Fibroblast of lung (primary cell): ENCODE data around the gene PLEKHH3. TPM values are rescaled to one million over a fixed set of nuclear protein-coding genes. Genes with fewer than 3 reads are reported as not detected.
"Not testable (repeated sequence)": the region's sequence is repeated elsewhere in the genome, so short reads cannot be mapped to it uniquely, and the experiment has no call there.

ENCODE experiments used
- DNase-seq, 2 donors: peaks; one replicate each; pipeline versions ENCODE4 v3.0.0 to v3.0.0-alpha.2; 2010; ENCODE audit warnings: low read depth in 2 of 2
- H2AFZ ChIP-seq: 2 replicates; pipeline ENCODE4 v1.5.1; 2012; ENCODE audit warnings: low read length, control low read depth, inconsistent platforms
- H3K27ac ChIP-seq: 2 replicates; pipeline ENCODE4 v1.5.1; 2011; ENCODE audit warnings: low read length, control low read depth; ENCODE audit not compliant: insufficient read depth
- H3K27me3 ChIP-seq: 2 replicates; pipeline ENCODE4 v1.5.1; 2011; ENCODE audit warnings: mild to moderate bottlenecking, low read length; ENCODE audit not compliant: control insufficient read depth, insufficient read depth
- H3K36me3 ChIP-seq: 2 replicates; pipeline ENCODE4 v1.5.1; 2011; ENCODE audit warnings: low read length; ENCODE audit not compliant: control insufficient read depth, insufficient read depth
- H3K4me1 ChIP-seq: 2 replicates; pipeline ENCODE4 v1.5.1; 2011; ENCODE audit warnings: low read length; ENCODE audit not compliant: control insufficient read depth, insufficient read depth; ENCODE audit errors: extremely low read depth
- H3K4me2 ChIP-seq: 2 replicates; pipeline ENCODE4 v1.5.1; 2011; ENCODE audit warnings: low read length, control low read depth; ENCODE audit not compliant: insufficient read depth; ENCODE audit errors: extremely low read depth
- H3K4me3 ChIP-seq, 4 experiments: fragments of 200-600 bp in 1 of 4; sonication (generic) in 1 of 4; replicated peaks in 1 of 4; 2 replicates each; pipeline ENCODE4 v1.5.1; 2011 to 2016; ENCODE audit warnings: low read length in 4 of 4, low read depth in 3 of 4, mild to moderate bottlenecking in 3 of 4, control low read depth in 2 of 4, inconsistent platforms in 1 of 4, mixed read lengths in 1 of 4; ENCODE audit not compliant: insufficient read depth in 1 of 4; ENCODE audit errors: control extremely low read depth in 1 of 4
- H3K79me2 ChIP-seq: 2 replicates; pipeline ENCODE4 v1.5.1; 2012; ENCODE audit warnings: mild to moderate bottlenecking, low read length, inconsistent platforms; ENCODE audit not compliant: control insufficient read depth, insufficient read depth
- H3K9ac ChIP-seq: 2 replicates; pipeline ENCODE4 v1.5.1; 2011; ENCODE audit warnings: mild to moderate bottlenecking, low read length, control low read depth; ENCODE audit not compliant: insufficient read depth
- H3K9me3 ChIP-seq: 2 replicates; pipeline ENCODE4 v1.5.1; 2012; ENCODE audit warnings: low read depth, low read length; ENCODE audit not compliant: control insufficient read depth, insufficient read depth
- H4K20me1 ChIP-seq: 2 replicates; pipeline ENCODE4 v1.5.1; 2011; ENCODE audit warnings: low read length; ENCODE audit not compliant: control insufficient read depth, insufficient read depth; ENCODE audit errors: extremely low read depth
- EZH2 ChIP-seq: IDR thresholded peaks from 2 replicates; pipeline ENCODE4 v1.5.1; 2012; ENCODE audit warnings: low read length, control low read depth, mild to moderate bottlenecking; ENCODE audit errors: missing control alignments
- polyA plus RNA-seq, 2 donors: library from polyadenylated mRNA; depleted of rRNA in 1 of 2; stranded (reverse) in 1 of 2; unstranded in 1 of 2; fragments of >200 nt; gene quantifications; 2 replicates each; pipeline ENCODE4 v1.2.1, GENCODE V29; 2011 to 2012; ENCODE audit warnings: missing spikeins in 1 of 2
- total RNA-seq: library from RNA; depleted of rRNA; stranded (reverse); fragments of >200 nt; gene quantifications from 2 replicates; pipeline ENCODE4 v1.2.1, GENCODE V29; 2014
- TF ChIP-seq, protein P1 (sequence below), 2 donors: IDR thresholded peaks in 1 of 2; conservative IDR thresholded peaks in 1 of 2; 1 replicate in 1 of 2; 2 replicates in 1 of 2; pipeline ENCODE4 v1.5.1; 2011 to 2012; ENCODE audit warnings: low read length in 2 of 2, control low read depth in 1 of 2, inconsistent platforms in 1 of 2, low read depth in 1 of 2, mild to moderate bottlenecking in 1 of 2

Gene PLEKHH3
- total and polyA plus RNA-seq, 2 donors (not counting 1 experiment from before 2014, with no cell fraction given), result 2.3 to 24.6 TPM

DNA sequence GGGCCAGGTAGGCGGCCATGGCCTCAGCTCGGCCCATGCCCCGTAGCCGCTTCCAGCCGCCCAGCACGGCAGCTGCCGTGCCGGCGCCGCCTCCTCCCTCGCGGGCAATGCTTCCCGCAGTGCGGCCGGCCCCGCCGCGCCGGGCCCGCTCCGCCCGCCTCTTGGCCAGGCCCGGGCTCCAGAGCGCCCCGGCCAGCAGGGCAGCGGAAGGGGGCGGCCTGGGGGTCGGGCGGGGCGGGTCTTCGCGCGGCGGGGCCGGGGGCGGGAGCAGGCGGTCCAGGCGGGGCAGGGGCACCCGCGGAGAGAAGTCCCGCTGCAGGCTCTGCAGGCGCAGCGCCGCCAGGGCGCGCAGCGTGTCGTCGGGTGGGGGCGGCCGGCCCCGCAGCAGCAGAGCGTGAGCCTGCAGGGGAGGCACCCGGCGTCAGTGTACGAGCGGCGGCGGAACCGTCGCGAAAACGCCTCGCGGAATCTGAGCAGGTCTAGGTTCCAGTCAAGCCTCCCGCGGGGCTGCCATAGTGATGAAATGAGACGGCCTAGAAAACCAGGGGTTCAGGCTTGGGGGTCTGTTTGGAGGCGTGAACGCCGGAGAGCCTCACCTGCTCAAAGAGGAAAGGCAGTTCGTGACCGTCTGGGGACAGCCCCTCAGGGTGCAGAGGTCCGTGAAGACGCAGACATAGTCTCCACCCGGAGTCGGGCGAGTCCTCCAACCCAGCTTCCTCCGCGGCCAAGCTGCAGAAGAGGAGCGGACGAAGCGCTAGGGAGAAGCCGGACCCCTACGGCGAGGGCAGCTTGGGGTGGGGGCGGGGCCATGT lies 6.6 kb downstream of the PLEKHH3 start:
- Histone ChIP-seq H4K20me1 (no peaks in the 10 kb centered on the region), H3K4me3 (no peak overlapping the region), H3K9ac (no peak overlapping the region), H3K27me3 (no peaks in the 10 kb centered on the region), H3K79me2 (peaks cover 9% of the 10 kb centered on the region), H3K4me1 (peaks cover 24% of the 10 kb centered on the region), H3K27ac (no peak overlapping the region), H2AFZ (no peak overlapping the region), H3K36me3 (peaks cover 41% of the 10 kb centered on the region), H3K9me3 (no peaks in the 10 kb centered on the region), H3K4me2 (no peak overlapping the region)
- TF ChIP-seq, protein P1, sequence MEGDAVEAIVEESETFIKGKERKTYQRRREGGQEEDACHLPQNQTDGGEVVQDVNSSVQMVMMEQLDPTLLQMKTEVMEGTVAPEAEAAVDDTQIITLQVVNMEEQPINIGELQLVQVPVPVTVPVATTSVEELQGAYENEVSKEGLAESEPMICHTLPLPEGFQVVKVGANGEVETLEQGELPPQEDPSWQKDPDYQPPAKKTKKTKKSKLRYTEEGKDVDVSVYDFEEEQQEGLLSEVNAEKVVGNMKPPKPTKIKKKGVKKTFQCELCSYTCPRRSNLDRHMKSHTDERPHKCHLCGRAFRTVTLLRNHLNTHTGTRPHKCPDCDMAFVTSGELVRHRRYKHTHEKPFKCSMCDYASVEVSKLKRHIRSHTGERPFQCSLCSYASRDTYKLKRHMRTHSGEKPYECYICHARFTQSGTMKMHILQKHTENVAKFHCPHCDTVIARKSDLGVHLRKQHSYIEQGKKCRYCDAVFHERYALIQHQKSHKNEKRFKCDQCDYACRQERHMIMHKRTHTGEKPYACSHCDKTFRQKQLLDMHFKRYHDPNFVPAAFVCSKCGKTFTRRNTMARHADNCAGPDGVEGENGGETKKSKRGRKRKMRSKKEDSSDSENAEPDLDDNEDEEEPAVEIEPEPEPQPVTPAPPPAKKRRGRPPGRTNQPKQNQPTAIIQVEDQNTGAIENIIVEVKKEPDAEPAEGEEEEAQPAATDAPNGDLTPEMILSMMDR (conservative IDR thresholded peaks at IDR 0.05 in 1 of 2, IDR thresholded peaks at IDR 0.05 in 1 of 2; ENCODE audit: low read depth in 1 of 2, low read length in 2 of 2), result no peak
- no peak for TF ChIP-seq EZH2
- no peak for DNase-seq

DNA sequence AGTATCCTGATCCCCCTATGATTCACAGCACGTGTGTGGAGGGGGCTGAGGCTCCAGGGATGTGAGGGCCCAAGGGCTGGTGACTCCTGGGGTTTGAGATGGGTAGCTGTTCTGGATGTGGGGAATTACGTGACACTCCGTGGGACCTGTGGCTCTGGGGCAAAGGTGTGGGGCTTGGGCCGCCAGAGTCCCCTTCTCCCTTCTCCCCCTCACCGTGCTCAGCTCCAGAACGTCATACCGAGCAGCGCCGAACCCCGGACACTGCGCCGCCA lies 7.2 kb downstream of the PLEKHH3 start:
- Histone ChIP-seq H3K36me3 (peaks cover 41% of the 10 kb centered on the region), H3K4me3 (no peak overlapping the region), H3K27me3 (no peaks in the 10 kb centered on the region), H2AFZ (no peak overlapping the region), H3K27ac (no peak overlapping the region), H3K4me2 (no peak overlapping the region), H3K4me1 (peaks cover 24% of the 10 kb centered on the region), H3K79me2 (peaks cover 4% of the 10 kb centered on the region), H3K9me3 (no peaks in the 10 kb centered on the region), H3K9ac (no peak overlapping the region), H4K20me1 (no peaks in the 10 kb centered on the region)
- no peak for DNase-seq
- no peak for TF ChIP-seq EZH2
- TF ChIP-seq, protein P1 (conservative IDR thresholded peaks at IDR 0.05 in 1 of 2, IDR thresholded peaks at IDR 0.05 in 1 of 2; ENCODE audit: low read depth in 1 of 2, low read length in 2 of 2), result no peak

DNA sequence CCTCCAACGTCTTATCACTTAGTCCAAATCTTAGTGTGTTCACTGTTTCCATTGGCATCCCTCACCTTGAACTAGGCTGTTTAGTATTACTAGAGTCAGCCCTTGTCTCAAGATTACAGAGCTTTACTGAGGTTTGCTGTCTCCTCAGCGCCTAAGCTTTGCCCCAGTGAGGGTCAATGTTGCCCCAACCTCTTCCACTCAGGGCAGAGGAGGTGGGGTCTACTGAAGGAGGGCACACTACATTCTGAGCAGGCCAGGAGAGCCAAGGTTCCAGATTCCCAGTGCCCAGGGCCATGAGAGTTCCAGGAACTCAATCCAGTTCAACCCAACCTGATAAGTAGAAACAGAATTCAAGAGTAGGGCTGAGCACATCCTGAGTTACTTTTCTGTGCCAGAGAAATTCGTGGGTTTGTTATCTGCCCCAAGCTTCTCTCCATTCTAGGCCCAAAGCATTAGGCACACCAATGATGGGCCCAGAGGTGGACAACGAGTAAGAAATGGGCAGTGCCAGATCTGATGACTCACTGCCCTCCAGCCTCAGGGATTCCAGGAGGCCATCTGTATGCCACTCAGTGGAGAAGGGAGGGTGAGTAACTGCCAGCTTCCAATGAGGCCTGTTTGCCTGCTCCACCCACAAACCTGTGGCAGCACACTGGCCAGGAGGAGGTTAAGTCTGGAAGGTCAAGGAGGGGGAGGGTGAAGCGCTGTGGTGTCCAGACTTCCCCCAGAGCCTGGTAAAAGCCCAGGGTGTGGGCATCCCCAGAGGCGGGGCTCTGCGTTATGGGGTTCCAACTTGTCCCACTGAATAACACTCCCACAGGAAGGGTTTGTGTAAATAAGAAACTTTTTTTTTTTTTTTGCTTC lies 9.5 kb downstream of the PLEKHH3 start:
- H3K9me3 ChIP-seq, result no peaks in the 10 kb centered on the region
- H3K79me2 ChIP-seq, result no peaks in the 10 kb centered on the region
- H4K20me1 ChIP-seq, result no peaks in the 10 kb centered on the region
- DNase-seq, result peak; percentile 77 to 81
- H3K4me2 ChIP-seq, result no peak overlapping the region
- no peak overlapping the region for H3K4me3 ChIP-seq
- no peak overlapping the region for H2AFZ ChIP-seq
- TF ChIP-seq, protein P1 (conservative IDR thresholded peaks at IDR 0.05 in 1 of 2, IDR thresholded peaks at IDR 0.05 in 1 of 2; ENCODE audit: low read depth in 1 of 2, low read length in 2 of 2), result no peak
- TF ChIP-seq EZH2, result no peak
- no peaks in the 10 kb centered on the region for H3K27me3 ChIP-seq
- H3K9ac ChIP-seq, result no peak overlapping the region
- H3K4me1 ChIP-seq, result peaks cover 13% of the 10 kb centered on the region
- H3K27ac ChIP-seq, result peak overlapping the region; percentile 49
- peaks cover 35% of the 10 kb centered on the region for H3K36me3 ChIP-seq

DNA sequence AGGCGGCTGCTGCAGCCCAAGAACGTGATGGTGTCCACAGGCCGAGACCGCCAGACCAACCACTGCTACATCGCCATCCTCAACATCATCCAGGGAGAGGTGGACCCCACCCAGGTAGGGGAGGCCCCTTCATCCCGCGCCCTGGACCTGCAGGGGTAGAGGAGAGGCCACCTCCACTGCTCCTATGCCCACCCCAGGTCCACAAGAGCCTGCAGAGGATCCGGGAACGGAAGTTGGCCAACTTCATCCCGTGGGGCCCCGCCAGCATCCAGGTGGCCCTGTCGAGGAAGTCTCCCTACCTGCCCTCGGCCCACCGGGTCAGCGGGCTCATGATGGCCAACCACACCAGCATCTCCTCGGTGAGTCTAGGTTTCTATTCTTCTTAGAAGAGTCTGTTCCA lies 10.7 kb downstream of the PLEKHH3 start:
- not testable (repeated sequence) for H3K4me1 ChIP-seq, H3K9me3 ChIP-seq, H3K4me2 ChIP-seq, H3K27ac ChIP-seq, H4K20me1 ChIP-seq, H3K4me3 ChIP-seq, H3K9ac ChIP-seq, H2AFZ ChIP-seq, H3K79me2 ChIP-seq, DNase-seq, H3K27me3 ChIP-seq
- peaks cover 28% of the 10 kb centered on the region for H3K36me3 ChIP-seq
